A673 (cell line): ENCODE data around the gene CETP. TPM values are rescaled to one million over a fixed set of nuclear protein-coding genes. Genes with fewer than 3 reads are reported as not detected.
A peak's percentile ranks its signal among the peaks of the same experiment; 100 is the strongest.

Experiments used
- BruUV-seq: library from RNA; stranded (reverse); fragments of 400-500 nt; replicated peaks from 2 replicates; lab custom pipeline; 2021; lab: Mats Ljungman, UMichigan
- CTCF ChIA-PET: fragments of 300-600 bp; sonication (Branson Sonifier 250); formaldehyde crosslinking; loops from one replicate; lab custom pipeline; 2022; ENCODE audit warnings: antibody characterized with exemption; lab: Charles Lee
- POLR2A ChIA-PET: fragments of 300-600 bp; sonication (Branson Sonifier 250); formaldehyde crosslinking; loops from one replicate; lab custom pipeline; 2022; ENCODE audit warnings: antibody characterized with exemption; ENCODE audit not compliant: low non-redundant PET; lab: Charles Lee
- DNase-seq: peaks from one replicate; pipeline ENCODE4 v3.0.0-alpha.2; 2015; ENCODE audit warnings: low spot score
- H3K27ac ChIP-seq: fragments of 200-600 bp; sonication (generic); 2 replicates; pipeline ENCODE4 v1.5.1; 2016; ENCODE audit warnings: mixed run types, low read depth, mild to moderate bottlenecking, mixed read lengths, antibody characterized with exemption, low read length; ENCODE audit not compliant: poor library complexity, severe bottlenecking
- H3K27me3 ChIP-seq: fragments of 200-600 bp; sonication (generic); replicated peaks from 2 replicates; pipeline ENCODE4 v1.6.1; 2017; ENCODE audit warnings: mixed run types, low read depth, mild to moderate bottlenecking, mixed read lengths, antibody characterized with exemption, low read length; ENCODE audit not compliant: insufficient read depth, poor library complexity
- H3K36me3 ChIP-seq: fragments of 200-600 bp; sonication (generic); 2 replicates; pipeline ENCODE4 v1.6.1; 2016; ENCODE audit warnings: mixed run types, mild to moderate bottlenecking, mixed read lengths, antibody characterized with exemption, low read length; ENCODE audit not compliant: insufficient read depth, poor library complexity, severe bottlenecking
- H3K4me1 ChIP-seq: fragments of 200-600 bp; sonication (generic); 2 replicates; pipeline ENCODE4 v1.6.1; 2017; ENCODE audit warnings: mixed run types, mild to moderate bottlenecking, mixed read lengths, antibody characterized with exemption, low read length; ENCODE audit not compliant: insufficient read depth, poor library complexity, severe bottlenecking
- H3K4me3 ChIP-seq: fragments of 200-600 bp; sonication (generic); 2 replicates; pipeline ENCODE4 v1.5.1; 2016; ENCODE audit warnings: low read depth, mixed run types, mild to moderate bottlenecking, mixed read lengths, low read length; ENCODE audit not compliant: poor library complexity, severe bottlenecking
- H3K9me3 ChIP-seq: fragments of 200-600 bp; sonication (generic); 2 replicates; pipeline ENCODE4 v1.6.1; 2016; ENCODE audit warnings: mixed run types, low read depth, mild to moderate bottlenecking, mixed read lengths, antibody characterized with exemption, low read length; ENCODE audit not compliant: poor library complexity, severe bottlenecking
- EZH2 ChIP-seq: fragments of 200-600 bp; sonication (generic); IDR thresholded peaks from 2 replicates; pipeline ENCODE4 v1.6.1; 2017; ENCODE audit warnings: borderline replicate concordance, low read depth, mild to moderate bottlenecking, mixed read lengths, antibody characterized with exemption, low read length; ENCODE audit not compliant: poor library complexity, severe bottlenecking
- intact Hi-C: fragments of 100-400 bp; cut with micrococcal nuclease; formaldehyde crosslinking; loops from one replicate; pipeline ENCODE4 v1.10.0; 2022; ENCODE audit not compliant: unreplicated experiment
- total RNA-seq: library from RNA; stranded (reverse); gene quantifications from 2 replicates; pipeline ENCODE4 v1.2.3, GENCODE V29; 2021
- TF ChIP-seq, protein P1 (sequence below): fragments of 300-800, 200-600 bp; sonication (generic); conservative IDR thresholded peaks from 2 replicates; pipeline ENCODE4 v1.5.1; 2017; ENCODE audit warnings: low read depth, mild to moderate bottlenecking, antibody characterized with exemption, low read length, moderate library complexity, mixed read lengths

Gene CETP
- total RNA-seq, 1 experiment from 2014 or later: not detected

- Histone ChIP-seq H3K36me3 (no peaks in the 10 kb centered on the region), H3K4me1 (no peaks in the 10 kb centered on the region), H3K4me3 (no peak overlapping the region), H3K27me3 (no peaks in the 10 kb centered on the region), H3K27ac (no peak overlapping the region), H3K9me3 (no peaks in the 10 kb centered on the region)
- DNase-seq: peak; percentile 21
- intact Hi-C loops: no loop called here
- no peak for TF ChIP-seq EZH2
- TF ChIP-seq, protein P1, sequence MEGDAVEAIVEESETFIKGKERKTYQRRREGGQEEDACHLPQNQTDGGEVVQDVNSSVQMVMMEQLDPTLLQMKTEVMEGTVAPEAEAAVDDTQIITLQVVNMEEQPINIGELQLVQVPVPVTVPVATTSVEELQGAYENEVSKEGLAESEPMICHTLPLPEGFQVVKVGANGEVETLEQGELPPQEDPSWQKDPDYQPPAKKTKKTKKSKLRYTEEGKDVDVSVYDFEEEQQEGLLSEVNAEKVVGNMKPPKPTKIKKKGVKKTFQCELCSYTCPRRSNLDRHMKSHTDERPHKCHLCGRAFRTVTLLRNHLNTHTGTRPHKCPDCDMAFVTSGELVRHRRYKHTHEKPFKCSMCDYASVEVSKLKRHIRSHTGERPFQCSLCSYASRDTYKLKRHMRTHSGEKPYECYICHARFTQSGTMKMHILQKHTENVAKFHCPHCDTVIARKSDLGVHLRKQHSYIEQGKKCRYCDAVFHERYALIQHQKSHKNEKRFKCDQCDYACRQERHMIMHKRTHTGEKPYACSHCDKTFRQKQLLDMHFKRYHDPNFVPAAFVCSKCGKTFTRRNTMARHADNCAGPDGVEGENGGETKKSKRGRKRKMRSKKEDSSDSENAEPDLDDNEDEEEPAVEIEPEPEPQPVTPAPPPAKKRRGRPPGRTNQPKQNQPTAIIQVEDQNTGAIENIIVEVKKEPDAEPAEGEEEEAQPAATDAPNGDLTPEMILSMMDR: no peak
- ChIA-PET POLR2A (no interaction called here), CTCF (no interaction called here)
- no TSS peak for BruUV-seq
These were observed 31.5 kb downstream of the CETP start for GRCh38 chr16:56993204-56993603.

DNA sequence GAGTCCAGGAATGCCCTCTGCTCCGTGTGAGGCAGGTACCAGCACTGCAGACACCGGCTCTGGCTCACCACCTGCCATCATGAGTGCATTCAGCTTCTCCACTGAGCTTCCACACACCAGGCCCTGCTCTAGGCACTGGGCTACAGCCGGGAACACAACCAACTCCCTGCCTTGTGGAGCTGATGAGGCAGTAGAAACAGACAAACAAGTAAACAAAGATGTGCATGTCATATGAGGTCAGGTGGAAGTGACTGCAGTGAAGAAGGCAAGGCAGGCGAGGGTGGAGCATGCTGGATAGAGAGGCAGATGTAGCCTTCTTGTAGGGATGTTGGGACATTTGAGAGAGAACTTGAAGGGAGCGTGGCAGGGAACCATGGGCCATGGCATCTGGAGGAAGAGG lies 32.6 kb downstream of the CETP start:
- ChIA-PET POLR2A (no interaction called here), CTCF (no interaction called here)
- H3K4me1 ChIP-seq: no peaks in the 10 kb centered on the region
- H3K9me3 ChIP-seq: no peaks in the 10 kb centered on the region
- H3K4me3 ChIP-seq: no peak overlapping the region
- no TSS peak for BruUV-seq
- H3K27ac ChIP-seq: no peak overlapping the region
- TF ChIP-seq, protein P1: no peak
- no peak for TF ChIP-seq EZH2
- no peaks in the 10 kb centered on the region for H3K27me3 ChIP-seq
- no peaks in the 10 kb centered on the region for H3K36me3 ChIP-seq
- intact Hi-C loops: no loop called here
- no peak for DNase-seq

DNA sequence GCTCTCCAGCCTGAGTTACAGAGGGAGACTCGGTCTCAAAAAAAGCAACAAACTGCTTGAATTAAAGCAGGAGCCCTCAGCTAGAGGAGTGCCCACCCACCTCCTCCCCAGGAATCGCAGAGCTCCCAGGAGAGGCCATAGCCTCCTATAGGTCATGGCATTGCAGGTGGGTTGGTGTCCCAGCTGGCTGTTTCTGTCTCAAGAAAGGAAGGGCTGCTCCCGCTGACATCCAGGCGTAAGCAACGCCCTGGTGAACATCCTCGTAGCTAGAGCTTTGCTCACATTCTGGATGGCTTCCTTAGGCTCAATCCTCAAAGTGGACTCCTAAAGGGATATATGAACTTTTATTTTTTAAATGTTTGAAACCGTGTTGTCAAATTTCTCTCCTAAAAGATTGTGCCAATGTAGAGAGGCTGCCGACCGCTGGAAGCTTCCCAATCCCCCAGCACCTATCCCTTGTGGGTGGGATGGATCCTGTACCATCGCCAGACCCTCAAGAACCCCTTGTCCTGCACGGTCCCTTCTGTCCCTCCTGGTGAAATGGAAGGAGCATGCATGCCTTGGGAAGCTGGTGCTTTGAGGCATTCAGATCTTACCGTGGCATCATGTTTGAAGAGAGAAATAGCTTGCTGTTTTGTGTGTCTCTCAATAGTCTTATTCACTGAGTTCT lies 33.5 kb downstream of the CETP start:
- TF ChIP-seq, protein P1: no peak
- TF ChIP-seq EZH2: no peak
- CTCF ChIA-PET: no interaction called here
- no peak overlapping the region for H3K4me3 ChIP-seq
- H3K27ac ChIP-seq: no peak overlapping the region
- no peaks in the 10 kb centered on the region for H3K9me3 ChIP-seq
- intact Hi-C loops: no loop called here
- H3K36me3 ChIP-seq: no peaks in the 10 kb centered on the region
- POLR2A ChIA-PET: no interaction called here
- DNase-seq: no peak
- H3K4me1 ChIP-seq: no peaks in the 10 kb centered on the region
- H3K27me3 ChIP-seq: no peaks in the 10 kb centered on the region
- BruUV-seq: no TSS peak
